ENCODE data around the gene STRIT1.
"Not testable (repeated sequence)": the region's sequence is repeated elsewhere in the genome, so short reads cannot be mapped to it uniquely, and the experiment has no call there.

STRIT1 gene

GRCh38 chr3:155262855-155263254 lies 30.6 kb downstream of the STRIT1 start:
- DNase-seq: not testable (repeated sequence)

- DNase-seq: no peak
Observed at GRCh38 chr3:155262295-155262694, 31.2 kb downstream of the STRIT1 start.

GRCh38 chr3:155254445-155254844 lies 39.0 kb downstream of the STRIT1 start:
- no peak for DNase-seq

- DNase-seq: peak; percentile 85
Observed at GRCh38 chr3:155252535-155252934, 40.9 kb downstream of the STRIT1 start.

GRCh38 chr3:155252021-155252420 lies 41.5 kb downstream of the STRIT1 start:
- no peak for DNase-seq

- DNase-seq: no peak
Observed at GRCh38 chr3:155248531-155249187, 44.8 kb downstream of the STRIT1 start.

GRCh38 chr3:155244699-155245098 lies 48.8 kb downstream of the STRIT1 start:
- no peak for DNase-seq

GRCh38 chr3:155244216-155244615 lies 49.3 kb downstream of the STRIT1 start:
- DNase-seq: peak; percentile 46

GRCh38 chr3:155243512-155243921 lies 50.0 kb downstream of the STRIT1 start:
- DNase-seq: no peak

GRCh38 chr3:155242342-155242741 lies 51.1 kb downstream of the STRIT1 start:
- DNase-seq: peak; percentile 68

GRCh38 chr3:155241579-155241978 lies 51.9 kb downstream of the STRIT1 start:
- peak; percentile 94 for DNase-seq
